SK-N-MC (cell line): ENCODE data around the gene POLR1B.

ENCODE experiments used
- DNase-seq: peaks from one replicate; pipeline ENCODE4 v3.0.0-alpha.2; 2011; ENCODE audit warnings: low read depth, low spot score
- H3K27ac ChIP-seq: fragments of 200-600 bp; sonication (generic); 2 replicates; pipeline ENCODE4 v1.5.1; 2016; ENCODE audit warnings: mixed run types
- H3K36me3 ChIP-seq: fragments of 200-600 bp; sonication (generic); 2 replicates; pipeline ENCODE4 v1.6.1; 2017; ENCODE audit warnings: antibody characterized with exemption, low read length, mixed read lengths; ENCODE audit not compliant: insufficient read depth
- H3K4me3 ChIP-seq: fragments of 200-600 bp; sonication (generic); 2 replicates; pipeline ENCODE4 v1.5.1; 2016
- H3K9ac ChIP-seq: fragments of 200-600 bp; sonication (generic); 2 replicates; pipeline ENCODE4 v1.8.0; 2017; ENCODE audit warnings: mixed run types, mixed read lengths; ENCODE audit not compliant: insufficient read length
- H3K9me3 ChIP-seq: fragments of 200-600 bp; sonication (generic); 2 replicates; pipeline ENCODE4 v1.6.1; 2017; ENCODE audit warnings: low read depth, mild to moderate bottlenecking, antibody characterized with exemption, low read length, moderate library complexity, mixed read lengths
- EZH2 ChIP-seq: fragments of 200-600 bp; sonication (generic); IDR thresholded peaks from one replicate; pipeline ENCODE4 v1.6.1; 2017; ENCODE audit warnings: antibody characterized with exemption
- FOXP2 ChIP-seq: optimal IDR thresholded peaks from 2 replicates; pipeline ENCODE3; 2011; ENCODE audit warnings: mild to moderate bottlenecking, moderate library complexity; ENCODE audit not compliant: insufficient read depth; ENCODE audit errors: extremely low read length, control extremely low read depth
- POLR2AphosphoS5 ChIP-seq: IDR thresholded peaks from 2 replicates; pipeline ENCODE4 v1.6.1; 2012; ENCODE audit warnings: mild to moderate bottlenecking, low read depth, low read length, borderline replicate concordance

Gene POLR1B

DNA sequence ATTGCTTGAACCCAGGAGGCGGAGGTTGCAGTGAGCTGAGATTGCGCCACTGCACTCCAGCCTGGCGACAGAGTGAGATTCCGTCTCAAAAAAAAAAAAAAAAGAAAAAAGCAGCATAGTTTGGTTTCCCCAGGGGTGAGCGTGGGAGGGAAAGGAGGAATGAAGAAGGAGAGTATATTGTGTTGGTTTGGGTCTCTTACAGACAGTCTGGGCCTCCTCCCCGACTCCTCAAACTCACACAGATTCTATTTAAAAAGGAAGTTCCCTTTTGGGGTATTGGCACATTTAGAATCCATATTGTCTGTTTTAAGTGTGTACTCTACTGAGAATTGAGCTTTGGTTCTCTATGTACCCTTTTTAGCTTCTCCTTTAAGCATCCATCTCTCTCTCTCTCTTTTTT, 76.1 kb downstream of the POLR1B start:
- no peak for TF ChIP-seq FOXP2
- TF ChIP-seq POLR2AphosphoS5: no peak
- TF ChIP-seq EZH2: no peak
- Histone ChIP-seq H3K27ac (no peak overlapping the region), H3K4me3 (no peak overlapping the region), H3K9ac (no peak overlapping the region), H3K9me3 (no peaks in the 10 kb centered on the region), H3K36me3 (no peaks in the 10 kb centered on the region)
- DNase-seq: no peak

DNA sequence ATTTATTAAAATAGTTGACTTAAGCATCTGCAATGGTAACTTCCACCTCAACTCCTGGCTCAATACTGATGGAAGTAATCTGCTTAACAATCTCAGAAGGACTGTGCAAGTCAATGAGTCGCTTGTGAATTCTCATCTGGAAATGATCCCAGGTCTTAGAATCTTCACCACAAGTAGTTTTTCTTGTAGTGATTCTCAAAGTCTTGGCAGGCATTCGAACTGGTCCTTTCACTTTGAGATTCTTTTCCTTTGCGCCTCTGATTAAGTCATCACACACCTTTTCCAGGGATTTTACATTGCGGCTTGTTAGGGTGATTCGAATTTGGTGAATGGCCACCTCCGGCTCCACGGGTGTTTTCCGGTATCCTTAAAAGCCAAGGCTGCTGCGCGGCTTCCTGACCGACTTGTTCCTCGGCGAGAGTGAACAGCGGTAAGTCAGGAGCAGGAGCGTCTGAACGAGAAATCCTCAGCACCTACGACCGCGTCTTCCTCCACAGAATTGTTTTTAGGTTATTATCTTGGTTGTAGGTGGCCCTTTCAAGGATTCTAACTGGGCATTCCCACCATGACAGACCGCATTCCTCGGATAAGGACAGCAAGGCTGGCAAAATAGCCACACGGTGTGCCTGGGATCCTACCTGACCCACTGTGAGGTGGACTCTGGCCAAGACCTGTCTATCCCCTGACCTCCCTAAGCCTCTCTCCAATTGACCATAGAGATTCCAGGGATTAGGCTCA, 79.7 kb downstream of the POLR1B start:
- H3K27ac ChIP-seq: no peak overlapping the region
- DNase-seq: no peak
- H3K36me3 ChIP-seq: no peaks in the 10 kb centered on the region
- no peak overlapping the region for H3K9ac ChIP-seq
- H3K4me3 ChIP-seq: no peak overlapping the region
- TF ChIP-seq POLR2AphosphoS5 (no peak), FOXP2 (no peak), EZH2 (no peak)
- no peaks in the 10 kb centered on the region for H3K9me3 ChIP-seq

DNA sequence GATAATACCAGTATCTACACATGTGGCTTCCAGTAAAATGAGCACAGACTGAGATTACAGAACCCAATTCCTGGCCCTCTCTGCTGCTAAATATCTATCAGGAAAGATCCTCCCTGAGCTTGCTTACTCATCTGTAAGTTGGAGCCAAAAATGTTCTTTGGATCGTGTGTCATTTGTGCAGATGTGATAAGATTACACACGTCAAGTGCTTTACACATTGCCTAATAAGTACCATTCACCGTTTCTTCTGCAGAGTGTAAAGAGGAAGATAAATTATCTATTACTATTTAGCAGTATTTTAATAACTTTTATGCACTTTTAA, 80.2 kb downstream of the POLR1B start:
- TF ChIP-seq EZH2: no peak
- no peak for TF ChIP-seq FOXP2
- no peak for TF ChIP-seq POLR2AphosphoS5
- no peak overlapping the region for H3K27ac ChIP-seq
- H3K9ac ChIP-seq: no peak overlapping the region
- no peaks in the 10 kb centered on the region for H3K36me3 ChIP-seq
- no peak for DNase-seq
- H3K9me3 ChIP-seq: no peaks in the 10 kb centered on the region
- no peak overlapping the region for H3K4me3 ChIP-seq

DNA sequence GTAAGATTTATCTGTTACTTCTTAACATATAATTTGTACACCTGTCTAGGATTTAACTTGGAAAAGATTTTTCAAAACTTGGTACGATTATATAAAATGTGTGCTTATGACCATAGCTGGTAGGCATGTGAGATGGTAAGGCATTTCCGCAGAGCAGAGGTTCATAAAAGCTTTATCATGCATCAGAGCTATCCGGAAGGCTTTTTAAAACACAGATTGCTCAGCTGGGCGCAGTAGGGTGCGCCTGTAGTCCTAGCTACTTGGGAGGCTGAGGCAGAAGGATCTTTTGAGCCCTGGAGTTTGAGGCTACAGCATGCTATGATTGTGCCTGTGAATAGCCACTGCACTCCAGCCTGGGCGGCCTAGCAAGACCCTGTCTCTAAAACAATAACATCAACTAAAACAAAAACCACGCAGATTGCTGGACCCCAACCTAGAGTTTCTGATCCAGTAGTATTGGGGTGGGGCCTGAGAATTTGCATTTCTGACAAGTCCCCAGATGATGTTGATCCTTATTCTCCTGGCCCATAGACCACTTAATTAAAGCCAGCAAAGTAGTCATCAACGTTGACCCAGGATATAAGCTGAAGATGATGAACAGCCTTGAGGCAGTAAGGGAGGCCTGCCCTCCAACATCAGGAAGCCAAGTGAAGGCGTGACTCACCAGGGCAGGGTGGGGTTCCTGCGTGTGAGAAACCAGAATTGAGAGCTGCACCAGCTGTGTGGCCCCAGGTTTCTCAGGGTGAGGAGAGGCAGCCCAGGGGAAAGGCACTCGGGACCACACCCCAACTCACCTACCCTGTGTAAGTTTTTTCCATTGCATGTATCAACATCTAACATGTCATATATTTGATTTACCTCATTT, 81.9 kb downstream of the POLR1B start:
- TF ChIP-seq EZH2: no peak
- Histone ChIP-seq H3K9ac (no peak overlapping the region), H3K36me3 (no peaks in the 10 kb centered on the region), H3K9me3 (no peaks in the 10 kb centered on the region), H3K4me3 (no peak overlapping the region), H3K27ac (no peak overlapping the region)
- DNase-seq: no peak

DNA sequence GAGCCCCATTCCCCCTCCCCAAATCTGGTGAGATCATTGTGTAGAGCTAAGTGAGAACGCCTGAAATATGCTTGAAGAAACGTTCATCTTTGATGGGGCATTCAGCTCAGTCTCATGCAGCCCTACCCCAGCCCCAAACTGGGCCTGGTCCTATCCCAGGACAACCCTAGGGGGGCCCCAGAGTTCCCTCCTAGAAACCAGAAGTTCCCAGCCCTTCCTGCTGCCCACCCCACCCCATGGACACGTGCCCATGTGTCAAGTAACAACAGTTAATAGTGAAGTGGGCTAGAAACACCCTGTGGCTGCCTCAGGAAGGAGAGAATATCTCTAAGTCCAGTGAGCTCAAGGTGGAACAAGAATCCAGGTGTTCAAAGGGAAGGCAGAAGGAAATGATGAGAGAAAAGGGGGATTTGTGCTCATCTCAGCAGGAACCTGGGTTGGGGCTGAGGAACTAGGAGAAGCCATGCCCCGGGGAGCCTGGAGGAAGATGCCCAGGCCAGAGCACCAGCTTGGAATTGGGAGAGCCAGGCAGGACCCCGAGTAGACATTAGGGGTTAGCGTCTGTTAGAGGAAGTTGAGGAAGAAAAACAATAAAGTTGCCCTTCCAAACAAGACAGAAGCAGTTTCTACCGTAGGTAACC, 83.3 kb downstream of the POLR1B start:
- Histone ChIP-seq H3K9me3 (no peaks in the 10 kb centered on the region), H3K36me3 (no peaks in the 10 kb centered on the region), H3K27ac (no peak overlapping the region), H3K4me3 (no peak overlapping the region), H3K9ac (no peak overlapping the region)
- no peak for TF ChIP-seq POLR2AphosphoS5
- TF ChIP-seq FOXP2: no peak
- no peak for TF ChIP-seq EZH2
- no peak for DNase-seq

DNA sequence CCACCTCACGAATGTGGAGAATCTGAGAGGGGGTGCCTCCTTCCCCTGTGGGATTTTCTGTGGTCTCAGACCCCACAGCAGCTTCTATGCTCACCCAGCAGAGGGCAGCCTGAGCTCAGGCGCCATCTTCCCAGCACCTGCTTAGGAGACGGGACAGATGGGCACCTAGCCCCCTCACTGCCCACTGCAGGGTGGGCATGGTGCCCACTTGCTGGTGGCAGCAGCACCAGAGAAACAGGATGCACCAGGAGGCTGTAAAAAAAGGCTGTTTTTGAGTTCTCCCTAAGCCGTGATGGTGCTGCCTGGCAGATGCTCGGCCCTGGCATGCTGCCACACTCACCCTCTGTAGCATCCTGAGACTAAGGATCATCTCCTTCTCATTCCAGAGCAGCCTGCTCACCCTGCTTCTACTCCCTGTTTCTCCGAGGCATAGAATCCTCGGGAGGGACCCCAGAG, 84.4 kb downstream of the POLR1B start:
- H3K9me3 ChIP-seq: no peaks in the 10 kb centered on the region

More for the DNA sequence above, 84.4 kb downstream of the POLR1B start:
- Histone ChIP-seq H3K36me3 (no peaks in the 10 kb centered on the region), H3K27ac (no peak overlapping the region), H3K4me3 (no peak overlapping the region), H3K9ac (no peak overlapping the region)
- DNase-seq: no peak
- TF ChIP-seq POLR2AphosphoS5 (no peak), FOXP2 (no peak), EZH2 (no peak)
